ENCODE measurements around the gene OR52M1. TPM values are rescaled to one million over a fixed set of nuclear protein-coding genes. Genes with fewer than 3 reads are reported as not detected.

Gene OR52M1
- total RNA-seq, 1 experiment from 2014 or later, result not detected

DNA sequence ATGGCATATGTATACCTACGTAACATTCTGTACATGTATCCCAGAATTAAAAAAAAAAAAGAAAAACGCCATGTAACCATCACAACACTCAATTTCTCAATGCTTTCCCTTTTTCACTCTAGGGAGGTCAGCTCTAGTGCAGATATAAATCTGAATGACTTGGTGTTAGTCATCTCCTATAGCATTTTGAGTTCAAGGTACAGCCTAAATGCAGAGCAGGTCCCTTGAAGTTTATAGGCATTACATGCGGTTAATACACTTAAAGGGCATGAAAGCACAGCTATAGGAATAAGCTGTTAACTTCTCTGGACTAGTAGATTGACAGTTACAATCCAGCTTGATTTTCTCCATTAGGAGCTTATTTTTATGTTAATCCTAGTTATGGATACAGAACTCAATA, 20.4 kb downstream of the OR52M1 start:
- Histone ChIP-seq H3K4me3 (ENCODE audit: low read length) (no peak overlapping the region), H3K9ac (ENCODE audit: low read length) (no peak overlapping the region), H3K36me3 (ENCODE audit: low read depth, low read length) (no peaks in the 10 kb centered on the region), H3K4me2 (ENCODE audit: low read length) (no peak overlapping the region), H3K79me2 (ENCODE audit: low read length) (no peaks in the 10 kb centered on the region), H4K20me1 (ENCODE audit: low read length) (no peaks in the 10 kb centered on the region), H3F3A (ENCODE audit: low read length, unreplicated experiment) (no peaks in the 10 kb centered on the region), H3K9me2 (replicated peaks; ENCODE audit: low read length) (no peaks in the 10 kb centered on the region), H3K27me3 (ENCODE audit: low read length) (peaks cover 10% of the 10 kb centered on the region; the same call in 1 of the 2 replicates), H3K4me1 (ENCODE audit: insufficient read depth, low read length) (no peaks in the 10 kb centered on the region), H3K27ac (ENCODE audit: low read length) (no peak overlapping the region), H2AFZ (ENCODE audit: low read length) (no peak overlapping the region), H3K9me3 (ENCODE audit: low read length) (no peaks in the 10 kb centered on the region)
- CTCF ChIA-PET, result no interaction called here
- no peak for TF ChIP-seq EZH2 (IDR thresholded peaks at IDR 0.05; ENCODE audit: low read length, unreplicated experiment)
- TF ChIP-seq EZH2phosphoT487 (IDR thresholded peaks at IDR 0.05; ENCODE audit: borderline replicate concordance, low read length), result no peak
- TF ChIP-seq, protein P1, sequence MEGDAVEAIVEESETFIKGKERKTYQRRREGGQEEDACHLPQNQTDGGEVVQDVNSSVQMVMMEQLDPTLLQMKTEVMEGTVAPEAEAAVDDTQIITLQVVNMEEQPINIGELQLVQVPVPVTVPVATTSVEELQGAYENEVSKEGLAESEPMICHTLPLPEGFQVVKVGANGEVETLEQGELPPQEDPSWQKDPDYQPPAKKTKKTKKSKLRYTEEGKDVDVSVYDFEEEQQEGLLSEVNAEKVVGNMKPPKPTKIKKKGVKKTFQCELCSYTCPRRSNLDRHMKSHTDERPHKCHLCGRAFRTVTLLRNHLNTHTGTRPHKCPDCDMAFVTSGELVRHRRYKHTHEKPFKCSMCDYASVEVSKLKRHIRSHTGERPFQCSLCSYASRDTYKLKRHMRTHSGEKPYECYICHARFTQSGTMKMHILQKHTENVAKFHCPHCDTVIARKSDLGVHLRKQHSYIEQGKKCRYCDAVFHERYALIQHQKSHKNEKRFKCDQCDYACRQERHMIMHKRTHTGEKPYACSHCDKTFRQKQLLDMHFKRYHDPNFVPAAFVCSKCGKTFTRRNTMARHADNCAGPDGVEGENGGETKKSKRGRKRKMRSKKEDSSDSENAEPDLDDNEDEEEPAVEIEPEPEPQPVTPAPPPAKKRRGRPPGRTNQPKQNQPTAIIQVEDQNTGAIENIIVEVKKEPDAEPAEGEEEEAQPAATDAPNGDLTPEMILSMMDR (conservative IDR thresholded peaks at IDR 0.05; ENCODE audit: low read depth, low read length), result no peak
- no peak; the same call in 1 of the 2 replicates for ATAC-seq
- BruUV-seq (replicated peaks), result no TSS peak
- intact Hi-C loops (cut with micrococcal nuclease), result no loop called here
- POLR2A ChIA-PET (ENCODE audit: unreplicated experiment), result no interaction called here
- peak; percentile 34 for DNase-seq

DNA sequence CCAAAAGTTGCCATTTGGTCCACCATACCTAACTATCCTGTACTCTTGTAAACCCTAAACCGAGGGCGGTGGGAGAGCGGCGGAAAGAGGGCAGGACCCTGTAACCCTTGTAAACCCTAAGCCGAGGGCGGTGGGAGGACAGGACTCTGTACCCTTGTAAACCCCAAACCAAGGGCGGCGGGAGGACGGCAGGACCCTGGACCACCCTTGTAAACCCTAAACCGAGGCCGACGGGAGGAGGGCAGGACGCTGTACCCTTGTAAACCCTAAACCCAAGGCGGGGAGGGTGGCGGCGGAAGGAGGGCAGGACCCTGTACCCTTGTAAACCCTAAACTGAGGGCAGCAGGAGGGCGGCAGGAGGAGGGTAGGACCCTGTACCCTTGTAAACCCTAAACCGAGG, 24.1 kb downstream of the OR52M1 start:
- ATAC-seq (no peak), DNase-seq (no peak)
- Histone ChIP-seq H4K20me1 (ENCODE audit: low read length) (no peaks in the 10 kb centered on the region), H3K9me2 (replicated peaks; ENCODE audit: low read length) (no peaks in the 10 kb centered on the region), H3K79me2 (ENCODE audit: low read length) (no peaks in the 10 kb centered on the region), H3K36me3 (ENCODE audit: low read depth, low read length) (no peaks in the 10 kb centered on the region), H3K4me1 (ENCODE audit: insufficient read depth, low read length) (no peaks in the 10 kb centered on the region), H3K9me3 (ENCODE audit: low read length) (no peaks in the 10 kb centered on the region), H3K27me3 (ENCODE audit: low read length) (peaks cover 18% of the 10 kb centered on the region; the same call in 1 of the 2 replicates), H2AFZ (ENCODE audit: low read length) (no peak overlapping the region), H3K4me3 (ENCODE audit: low read length) (no peak overlapping the region), H3K9ac (ENCODE audit: low read length) (no peak overlapping the region), H3K4me2 (ENCODE audit: low read length) (no peak overlapping the region), H3K27ac (ENCODE audit: low read length) (no peak overlapping the region), H3F3A (ENCODE audit: low read length, unreplicated experiment) (no peaks in the 10 kb centered on the region)
- CTCF ChIA-PET, result no interaction called here
- POLR2A ChIA-PET (ENCODE audit: unreplicated experiment), result no interaction called here
- intact Hi-C loops (cut with micrococcal nuclease), result no loop called here
- BruUV-seq (replicated peaks), result no TSS peak
- TF ChIP-seq EZH2 (IDR thresholded peaks at IDR 0.05; ENCODE audit: low read length, unreplicated experiment) (no peak), EZH2phosphoT487 (IDR thresholded peaks at IDR 0.05; ENCODE audit: borderline replicate concordance, low read length) (no peak)
- TF ChIP-seq, protein P1 (conservative IDR thresholded peaks at IDR 0.05; ENCODE audit: low read depth, low read length), result no peak

DNA sequence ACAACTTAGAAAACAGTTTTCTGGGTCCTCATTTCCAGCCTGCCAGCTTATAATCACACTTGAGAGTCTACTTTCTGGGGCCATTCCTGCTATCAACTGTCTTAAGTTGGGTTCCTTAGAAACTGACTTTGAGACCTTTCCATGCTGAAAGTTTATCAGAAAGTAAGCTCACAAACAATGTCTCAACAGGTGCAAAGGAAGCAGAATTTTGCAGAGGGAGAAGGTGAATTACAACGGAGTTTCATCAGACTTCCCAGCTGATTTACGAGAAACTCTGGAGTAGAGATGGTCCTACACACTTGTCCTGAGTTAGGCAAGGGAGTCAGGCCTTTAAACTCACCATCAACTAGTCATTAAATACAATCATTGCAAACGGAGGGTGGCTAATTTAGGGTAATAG, 31.9 kb downstream of the OR52M1 start:
- H3K9me2 ChIP-seq (replicated peaks; ENCODE audit: low read length), result no peaks in the 10 kb centered on the region
- ATAC-seq (no peak), DNase-seq (no peak)
- H3F3A ChIP-seq (ENCODE audit: low read length, unreplicated experiment), result no peaks in the 10 kb centered on the region
- no peaks in the 10 kb centered on the region for H3K36me3 ChIP-seq (ENCODE audit: low read depth, low read length)
- TF ChIP-seq EZH2 (IDR thresholded peaks at IDR 0.05; ENCODE audit: low read length, unreplicated experiment) (no peak), EZH2phosphoT487 (IDR thresholded peaks at IDR 0.05; ENCODE audit: borderline replicate concordance, low read length) (no peak)
- TF ChIP-seq, protein P1 (conservative IDR thresholded peaks at IDR 0.05; ENCODE audit: low read depth, low read length), result no peak
- intact Hi-C loops (cut with micrococcal nuclease), result no loop called here
- no peak overlapping the region for H3K27ac ChIP-seq (ENCODE audit: low read length)
- no peaks in the 10 kb centered on the region for H4K20me1 ChIP-seq (ENCODE audit: low read length)
- CTCF ChIA-PET, result no interaction called here
- POLR2A ChIA-PET (ENCODE audit: unreplicated experiment), result no interaction called here
- no peak overlapping the region for H3K4me3 ChIP-seq (ENCODE audit: low read length)
- BruUV-seq (replicated peaks), result no TSS peak
- H3K4me1 ChIP-seq (ENCODE audit: insufficient read depth, low read length), result no peaks in the 10 kb centered on the region
- peaks cover 59% of the 10 kb centered on the region for H3K27me3 ChIP-seq (ENCODE audit: low read length)
- no peak overlapping the region for H2AFZ ChIP-seq (ENCODE audit: low read length)
- no peaks in the 10 kb centered on the region for H3K9me3 ChIP-seq (ENCODE audit: low read length)
- no peaks in the 10 kb centered on the region for H3K79me2 ChIP-seq (ENCODE audit: low read length)
- no peak overlapping the region for H3K9ac ChIP-seq (ENCODE audit: low read length)
- H3K4me2 ChIP-seq (ENCODE audit: low read length), result no peak overlapping the region

Measured in PC-3 (cell line).